GM12801 (cell line): ENCODE measurements around the gene WBP1L.

Source experiments
- TF ChIP-seq, protein P1 (sequence below): IDR thresholded peaks from one replicate; pipeline ENCODE4 v1.5.1; 2011; ENCODE audit warnings: control low read depth; ENCODE audit not compliant: insufficient read length; ENCODE audit errors: extremely low read depth

WBP1L gene

DNA sequence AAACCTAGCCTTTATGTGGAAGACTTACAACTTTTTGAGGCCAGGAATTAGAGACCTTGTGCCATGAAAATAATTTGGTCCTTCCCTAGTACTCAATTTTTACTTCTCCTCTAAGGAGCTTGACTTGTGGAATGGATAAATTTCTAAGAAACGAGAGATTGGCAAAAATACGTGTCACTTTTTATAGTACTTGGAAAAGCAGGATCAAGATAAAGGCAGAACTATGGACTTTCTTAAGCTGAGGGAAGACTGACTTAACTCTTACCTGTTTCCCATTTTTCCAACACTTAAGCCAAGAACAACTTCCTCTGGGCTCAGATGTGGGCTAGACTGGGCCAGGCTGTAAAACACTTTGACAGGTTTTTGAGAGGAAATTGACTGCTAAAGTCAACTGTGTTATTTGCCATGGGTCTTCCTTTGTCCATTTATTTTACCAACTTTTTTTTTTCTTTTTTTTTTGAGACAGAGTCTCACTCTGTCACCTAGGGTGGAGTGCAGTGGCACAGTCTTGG, 2.0 kb upstream of the WBP1L start:
- TF ChIP-seq, protein P1, sequence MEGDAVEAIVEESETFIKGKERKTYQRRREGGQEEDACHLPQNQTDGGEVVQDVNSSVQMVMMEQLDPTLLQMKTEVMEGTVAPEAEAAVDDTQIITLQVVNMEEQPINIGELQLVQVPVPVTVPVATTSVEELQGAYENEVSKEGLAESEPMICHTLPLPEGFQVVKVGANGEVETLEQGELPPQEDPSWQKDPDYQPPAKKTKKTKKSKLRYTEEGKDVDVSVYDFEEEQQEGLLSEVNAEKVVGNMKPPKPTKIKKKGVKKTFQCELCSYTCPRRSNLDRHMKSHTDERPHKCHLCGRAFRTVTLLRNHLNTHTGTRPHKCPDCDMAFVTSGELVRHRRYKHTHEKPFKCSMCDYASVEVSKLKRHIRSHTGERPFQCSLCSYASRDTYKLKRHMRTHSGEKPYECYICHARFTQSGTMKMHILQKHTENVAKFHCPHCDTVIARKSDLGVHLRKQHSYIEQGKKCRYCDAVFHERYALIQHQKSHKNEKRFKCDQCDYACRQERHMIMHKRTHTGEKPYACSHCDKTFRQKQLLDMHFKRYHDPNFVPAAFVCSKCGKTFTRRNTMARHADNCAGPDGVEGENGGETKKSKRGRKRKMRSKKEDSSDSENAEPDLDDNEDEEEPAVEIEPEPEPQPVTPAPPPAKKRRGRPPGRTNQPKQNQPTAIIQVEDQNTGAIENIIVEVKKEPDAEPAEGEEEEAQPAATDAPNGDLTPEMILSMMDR = no peak

DNA sequence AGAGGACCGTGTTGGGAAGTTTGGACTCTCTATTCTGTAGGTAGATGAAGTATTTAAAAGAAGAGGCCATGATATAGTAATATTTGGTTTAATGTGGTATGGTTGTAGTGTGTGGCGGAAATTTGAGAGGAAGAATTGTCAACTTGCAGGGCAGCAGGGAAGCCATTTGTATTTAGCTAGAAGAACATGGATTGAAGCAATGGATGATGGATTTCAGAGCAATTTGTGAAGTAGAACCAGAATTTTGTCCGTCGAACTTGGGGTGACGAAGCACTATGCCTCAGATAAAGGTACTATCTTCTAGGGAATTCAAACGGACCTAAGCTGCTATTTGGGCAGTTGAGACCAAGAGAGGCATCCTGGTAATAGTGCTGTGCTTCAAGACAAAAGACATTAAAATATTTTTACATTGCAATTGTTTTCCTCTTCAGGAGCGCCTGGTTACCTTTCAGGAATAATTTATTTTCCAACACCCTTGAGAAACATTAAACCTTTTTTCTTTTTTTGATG, 615 bp upstream of the WBP1L start:
- TF ChIP-seq, protein P1 = no peak

DNA sequence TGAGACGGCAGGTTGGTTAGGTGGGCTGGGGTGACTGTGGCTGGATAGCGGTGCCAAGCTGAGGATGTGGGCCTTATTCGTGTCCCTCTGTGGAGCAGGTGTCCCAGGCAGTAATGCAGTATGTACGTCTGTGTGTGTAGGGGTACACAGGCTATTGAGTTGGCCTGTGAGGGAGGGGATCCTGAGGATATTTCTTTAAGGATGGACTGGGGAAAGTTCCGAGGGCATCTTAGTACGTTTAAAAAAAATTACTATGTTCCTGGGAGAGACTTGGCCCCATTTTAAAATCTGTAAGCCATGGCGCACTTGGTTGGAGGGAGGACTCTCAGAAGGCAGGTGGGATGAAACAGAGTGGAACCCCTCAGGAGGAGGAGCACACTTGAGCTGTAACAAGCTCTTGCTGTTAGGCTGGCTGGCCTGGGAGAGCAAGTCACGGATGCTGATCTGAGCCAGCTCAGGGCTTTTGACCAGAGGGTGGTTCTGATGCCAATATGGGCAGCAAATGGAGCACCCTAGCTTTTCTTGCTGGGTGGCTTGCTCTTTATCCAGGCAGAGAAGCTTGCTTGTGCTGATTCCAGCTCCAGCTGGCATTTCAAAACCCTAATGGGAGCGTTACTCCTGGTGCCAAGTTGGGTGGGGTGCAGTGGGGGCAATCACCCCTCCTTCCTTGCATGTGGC, 765 bp downstream of the WBP1L start:
- TF ChIP-seq, protein P1 = no peak

DNA sequence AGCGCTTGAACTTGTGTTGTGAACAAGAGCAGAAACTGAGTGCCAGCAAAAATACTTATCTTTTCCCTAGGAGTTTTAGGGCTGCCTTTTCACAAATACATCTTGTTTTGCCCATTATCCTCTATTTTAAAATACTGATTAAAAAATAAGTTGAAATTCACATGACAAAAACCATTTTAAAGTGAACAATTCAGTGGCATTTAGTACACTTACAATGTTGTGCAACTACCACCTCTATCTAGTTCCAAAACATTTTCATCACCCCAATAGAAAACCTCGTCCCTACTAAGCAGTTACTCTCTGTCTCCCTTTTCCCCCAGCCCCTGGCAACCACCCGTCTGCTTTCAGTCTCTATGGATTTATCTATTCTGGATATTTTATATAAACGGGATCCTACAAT, 1.4 kb downstream of the WBP1L start:
- TF ChIP-seq, protein P1 = no peak

DNA sequence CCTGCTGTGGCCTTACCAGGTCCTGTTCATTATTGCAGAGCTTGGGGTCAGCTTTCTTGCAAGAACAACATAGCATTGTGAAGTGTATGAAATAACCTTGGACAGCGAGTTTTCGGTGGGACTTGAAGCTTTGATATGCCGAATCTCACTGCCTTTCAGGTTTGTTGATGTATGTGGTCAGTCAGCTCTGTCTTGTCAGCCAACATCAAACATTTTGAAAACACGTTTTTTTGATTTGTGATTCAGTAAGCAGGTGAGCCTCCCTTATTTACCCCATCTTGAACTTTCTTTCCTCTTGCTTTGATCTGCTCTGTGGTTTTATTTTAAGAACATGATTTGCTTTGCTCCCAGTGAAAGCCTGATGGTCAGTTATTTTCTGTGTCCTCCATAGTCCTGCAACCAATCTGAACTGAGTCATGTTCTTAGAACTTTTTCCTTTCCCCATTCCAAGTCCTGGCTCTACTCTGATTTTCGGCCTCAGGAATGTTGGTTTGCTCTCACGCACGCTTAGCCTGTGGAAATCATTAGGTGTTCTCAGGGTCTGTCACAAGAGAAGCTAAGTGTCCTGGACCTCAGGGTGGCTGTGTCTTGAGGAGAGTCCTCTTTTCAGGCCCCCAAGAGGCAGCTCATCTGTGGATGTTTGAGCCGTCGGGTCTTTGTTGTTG, 8.7 kb downstream of the WBP1L start:
- TF ChIP-seq, protein P1 = no peak

DNA sequence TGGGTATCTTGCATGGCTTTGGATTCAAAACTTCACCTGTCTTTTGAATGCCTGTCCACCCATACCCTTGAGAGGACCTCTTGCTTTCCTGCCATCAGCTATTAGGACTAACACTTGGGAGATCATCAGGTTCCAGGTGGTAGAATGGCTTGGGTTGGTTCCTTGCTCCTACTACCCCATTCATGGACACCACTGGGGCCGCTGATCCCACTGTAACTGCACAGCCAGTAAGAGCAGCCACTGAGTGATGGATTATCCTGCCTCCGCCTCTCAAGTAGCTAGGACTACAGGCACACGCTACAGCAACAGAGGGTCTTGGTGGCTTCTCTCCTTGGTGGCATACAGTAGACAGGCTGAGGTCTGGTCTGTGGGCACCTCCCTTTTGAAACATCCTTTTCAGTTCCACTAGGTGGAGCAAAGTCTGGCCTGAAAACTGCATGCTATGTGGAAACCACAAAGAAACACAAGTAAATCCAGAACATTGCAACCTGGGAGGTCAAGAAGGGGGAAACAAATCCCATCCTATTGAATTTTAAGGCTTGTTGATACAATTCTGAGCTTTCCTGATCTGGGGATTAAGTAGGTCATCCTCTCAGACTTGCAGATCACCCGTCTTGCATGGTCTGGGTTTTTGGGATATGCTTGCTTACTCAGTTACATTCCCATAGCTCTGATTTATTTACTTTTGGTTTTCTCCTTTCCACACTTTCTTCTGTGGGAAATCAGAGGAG, 9.4 kb downstream of the WBP1L start:
- TF ChIP-seq, protein P1 = no peak

DNA sequence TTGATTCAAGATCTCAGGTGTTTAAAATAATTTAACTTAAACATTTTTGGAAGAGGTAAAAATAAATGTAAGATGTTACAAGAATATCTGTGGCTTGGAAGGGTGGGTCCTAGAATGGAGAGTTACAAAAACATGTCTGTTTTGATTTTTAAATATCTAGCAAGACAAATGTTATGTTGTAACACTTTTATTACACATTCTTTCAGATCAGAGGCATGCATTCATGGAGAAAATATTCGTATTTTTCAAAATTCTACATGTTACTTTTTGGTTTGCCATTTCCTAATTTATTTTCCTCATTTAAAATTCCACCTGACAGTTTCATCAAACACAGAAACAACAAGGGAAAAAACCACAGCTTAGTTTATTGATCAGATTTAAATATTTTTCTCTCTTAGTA, 10.0 kb downstream of the WBP1L start:
- TF ChIP-seq, protein P1 = no peak
